GM21447 (cell line): ENCODE measurements around the gene TBX3.

Experiments
- ATAC-seq: cut with Tn5 transposase; IDR thresholded peaks from one replicate; pipeline ENCODE4 v1.9.1; 2021; ENCODE audit not compliant: unreplicated experiment

Gene TBX3

GRCh38 chr12:114696443-114697242, 12.7 kb upstream of the TBX3 start:
- no peak for ATAC-seq

- ATAC-seq = no peak
Measured at GRCh38 chr12:114695305-114695592, 11.3 kb upstream of the TBX3 start.

GRCh38 chr12:114694436-114695304, 10.7 kb upstream of the TBX3 start:
- no peak for ATAC-seq

GRCh38 chr12:114693532-114693931, 9.6 kb upstream of the TBX3 start:
- ATAC-seq = no peak

- no peak for ATAC-seq
Measured at GRCh38 chr12:114693059-114693531, 9.1 kb upstream of the TBX3 start.

- no peak for ATAC-seq
Measured at GRCh38 chr12:114692186-114693058, 8.4 kb upstream of the TBX3 start.

GRCh38 chr12:114691763-114692185, 7.8 kb upstream of the TBX3 start:
- no peak for ATAC-seq

- no peak for ATAC-seq
Measured at GRCh38 chr12:114691196-114691595, 7.2 kb upstream of the TBX3 start.

- no peak for ATAC-seq
Measured at GRCh38 chr12:114690267-114691135, 6.5 kb upstream of the TBX3 start.

GRCh38 chr12:114689075-114689994, 5.4 kb upstream of the TBX3 start:
- ATAC-seq = no peak

GRCh38 chr12:114688256-114688845, 4.4 kb upstream of the TBX3 start:
- no peak for ATAC-seq

- ATAC-seq = no peak
Measured at GRCh38 chr12:114687802-114688201, 3.8 kb upstream of the TBX3 start.

- no peak for ATAC-seq
Measured at GRCh38 chr12:114686773-114687500, 3.0 kb upstream of the TBX3 start.

- no peak for ATAC-seq
Measured at GRCh38 chr12:114686426-114686772, 2.4 kb upstream of the TBX3 start.

- no peak for ATAC-seq
Measured at GRCh38 chr12:114685869-114686268, 1.9 kb upstream of the TBX3 start.

- no peak for ATAC-seq
Measured at GRCh38 chr12:114685320-114685781, 1.4 kb upstream of the TBX3 start.

- no peak for ATAC-seq
Measured at GRCh38 chr12:114684870-114685273, 897 bp upstream of the TBX3 start.

- ATAC-seq = no peak
Measured at GRCh38 chr12:114683709-114684097, 272 bp downstream of the TBX3 start.
